Occipital lobe (tissue), 2 donors: Measurements from ENCODE around the gene LONP1. TPM values are rescaled to one million over a fixed set of nuclear protein-coding genes. Genes with fewer than 3 reads are reported as not detected.

Experiments used
- DNase-seq: peaks from one replicate; lab custom pipeline; 2025; lab: John Stamatoyannopoulos, UW
- total RNA-seq: library from RNA; depleted of rRNA; stranded (reverse); fragments of >200 nt; gene quantifications from one replicate; pipeline ENCODE4 v1.2.3, GENCODE V29; 2014

Gene LONP1
- total RNA-seq, 1 donor from 2014 or later: 39.6 TPM

- DNase-seq: peak; percentile 98
Measured at GRCh38 chr19:5680437-5681368, 39.2 kb downstream of the LONP1 start, which contains the start of the genes HSD11B1L and MICOS13. Gene HSD11B1L, plus strand, starts transcription at chr19:5681027. Its CDS starts 3,806 bp downstream, at chr19:5684833. Gene MICOS13, minus strand, starts transcription at chr19:5680516. Its CDS starts 30 bp downstream, at chr19:5680486.

DNA sequence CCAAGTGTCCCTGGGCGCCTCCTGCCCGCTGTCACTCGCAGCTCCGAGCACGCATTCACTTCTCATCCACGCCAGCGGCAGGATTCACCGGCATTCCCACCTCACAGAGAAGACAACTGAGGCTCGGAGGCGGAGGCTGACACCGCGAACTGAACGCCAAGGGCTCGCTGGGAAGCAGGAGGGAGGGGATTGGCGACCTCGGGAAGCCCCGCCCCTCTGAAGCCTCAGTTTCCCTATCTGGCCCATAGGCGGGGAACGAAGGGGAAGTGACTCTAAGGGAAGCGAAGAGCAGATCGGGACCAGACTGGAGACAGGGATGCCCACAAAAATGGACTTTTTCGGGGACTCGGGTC is 39.9 kb downstream of the LONP1 start:
- DNase-seq: peak; percentile 71

DNA sequence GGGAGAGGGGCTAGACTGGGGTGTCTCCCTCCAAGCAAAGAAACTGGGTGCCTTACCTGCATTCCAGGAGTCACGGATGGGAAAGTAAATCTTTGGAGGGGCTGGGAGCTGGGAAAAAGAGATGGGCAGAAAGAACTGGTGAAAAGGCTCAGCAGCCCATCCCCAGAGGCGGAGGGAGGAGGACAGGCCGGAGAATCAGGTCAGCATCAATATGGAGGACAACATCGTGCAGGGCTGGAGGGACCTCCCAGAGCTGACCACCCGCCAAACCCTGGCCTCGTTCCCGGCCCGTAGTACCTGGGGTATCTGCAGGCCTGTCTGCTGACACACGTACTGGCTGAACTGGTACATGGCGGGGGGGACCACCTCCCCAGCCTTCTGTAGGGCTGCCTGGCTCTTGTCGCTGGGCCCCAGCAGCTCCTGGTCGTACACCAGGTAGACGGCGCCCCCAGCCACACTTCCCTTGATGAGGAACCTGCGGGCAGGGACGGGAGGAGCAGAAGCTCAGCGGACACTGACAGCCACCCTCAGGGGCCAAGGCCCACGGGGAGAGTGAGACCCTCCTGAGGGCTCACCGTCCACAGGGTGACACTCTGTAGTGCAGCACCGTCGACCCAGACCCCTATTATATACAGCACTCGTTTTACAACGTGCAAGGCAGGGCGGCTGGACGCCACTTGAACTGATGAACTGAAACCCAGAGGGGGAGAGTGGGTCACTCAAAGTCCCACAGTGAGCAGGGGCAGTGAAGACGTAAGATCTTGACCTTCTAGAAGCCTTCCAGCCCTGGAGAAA is 40.5 kb downstream of the LONP1 start:
- DNase-seq: no peak

GRCh38 chr19:5678071-5678718 is 41.8 kb downstream of the LONP1 start:
- DNase-seq: no peak

DNA sequence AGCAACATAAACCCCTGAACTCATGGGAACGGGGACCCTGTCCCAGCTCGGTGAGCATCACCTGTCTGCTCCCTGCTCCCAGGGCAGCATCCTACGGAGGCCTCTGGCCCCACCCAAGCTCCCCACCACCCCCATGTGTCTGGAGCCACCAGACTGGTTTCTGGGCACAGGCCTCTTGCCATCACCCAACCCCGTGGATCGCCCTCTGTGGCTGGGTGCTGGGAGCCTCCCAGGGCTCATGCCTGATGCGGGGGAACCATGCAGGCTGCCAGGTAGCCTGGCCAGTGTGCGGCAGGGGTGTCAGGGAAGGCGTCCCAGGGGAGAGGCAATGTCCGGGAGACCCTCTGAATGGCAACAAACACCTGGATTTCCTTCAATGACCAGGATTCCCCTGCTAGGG is 42.4 kb downstream of the LONP1 start:
- no peak for DNase-seq

DNA sequence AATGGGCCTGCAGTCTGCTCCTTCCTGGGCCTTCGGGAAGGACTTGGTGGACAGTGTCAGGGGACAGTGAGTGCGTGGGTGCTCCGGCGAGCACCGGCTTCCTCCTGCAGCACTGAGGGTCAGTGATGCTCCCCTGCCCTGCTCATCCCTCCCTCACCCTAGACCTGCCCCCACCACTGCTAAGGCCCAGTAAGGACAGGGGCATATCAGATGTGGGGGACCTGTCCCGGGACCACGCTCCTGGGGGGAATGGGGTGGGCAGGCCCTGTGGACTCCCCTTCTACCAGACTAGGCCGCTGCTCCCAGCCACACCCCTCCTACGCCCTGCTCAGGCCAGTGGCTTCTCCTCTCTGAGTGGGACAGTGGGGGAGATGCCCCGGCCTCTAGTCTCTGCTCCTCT is 42.8 kb downstream of the LONP1 start:
- no peak for DNase-seq

DNA sequence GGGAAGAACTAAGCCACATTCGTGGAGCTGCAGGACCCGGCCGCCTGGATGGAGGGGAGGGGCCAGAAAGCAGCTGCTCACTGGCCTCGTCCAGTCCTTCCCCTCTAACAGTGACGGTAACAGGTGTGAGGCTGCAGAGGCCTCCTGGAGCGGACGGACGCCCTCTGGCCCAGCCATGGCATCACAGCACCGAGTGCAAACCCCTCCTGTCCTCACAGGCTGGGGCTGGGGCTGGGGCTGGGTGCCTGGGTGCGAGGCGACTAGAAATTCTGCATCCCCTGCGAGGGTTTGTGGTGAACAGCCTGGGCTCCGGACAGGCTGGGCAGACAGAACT is 43.2 kb downstream of the LONP1 start:
- no peak for DNase-seq

DNA sequence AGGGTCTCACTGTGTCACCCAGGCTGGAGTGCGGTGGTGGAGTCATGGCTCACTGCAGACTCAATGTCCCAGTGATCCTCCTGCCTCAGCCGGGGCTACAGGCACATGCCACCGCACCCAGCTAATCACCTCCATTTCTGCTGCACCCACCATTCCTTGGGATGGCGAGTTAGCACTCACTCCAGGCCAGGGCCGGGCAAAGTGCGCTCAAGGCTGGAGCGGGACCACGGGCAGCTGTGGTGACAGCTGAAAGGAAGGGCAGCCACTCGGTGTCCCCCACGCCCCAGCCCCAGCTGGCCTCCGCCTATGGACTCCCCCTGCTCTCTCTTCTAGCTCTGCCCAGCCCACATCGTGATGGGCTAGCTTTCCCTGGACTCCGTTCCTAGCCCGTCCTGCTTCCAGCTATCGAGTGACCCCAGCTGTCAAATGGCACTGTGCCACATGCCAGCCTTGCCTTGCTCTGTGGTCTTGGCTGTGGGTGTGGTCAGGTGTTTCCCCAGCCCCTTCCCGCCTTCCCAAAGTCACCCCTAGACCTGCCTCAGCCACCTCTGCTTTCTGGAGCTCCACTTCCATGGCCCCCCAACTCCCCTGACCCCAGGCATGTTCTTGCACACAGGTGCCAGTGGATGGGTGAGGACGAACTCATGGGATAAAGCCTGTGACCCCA is 43.7 kb downstream of the LONP1 start:
- no peak for DNase-seq

GRCh38 chr19:5674714-5675113 is 45.2 kb downstream of the LONP1 start:
- no peak for DNase-seq

- no peak for DNase-seq
Measured at GRCh38 chr19:5673752-5674151, 46.2 kb downstream of the LONP1 start.

DNA sequence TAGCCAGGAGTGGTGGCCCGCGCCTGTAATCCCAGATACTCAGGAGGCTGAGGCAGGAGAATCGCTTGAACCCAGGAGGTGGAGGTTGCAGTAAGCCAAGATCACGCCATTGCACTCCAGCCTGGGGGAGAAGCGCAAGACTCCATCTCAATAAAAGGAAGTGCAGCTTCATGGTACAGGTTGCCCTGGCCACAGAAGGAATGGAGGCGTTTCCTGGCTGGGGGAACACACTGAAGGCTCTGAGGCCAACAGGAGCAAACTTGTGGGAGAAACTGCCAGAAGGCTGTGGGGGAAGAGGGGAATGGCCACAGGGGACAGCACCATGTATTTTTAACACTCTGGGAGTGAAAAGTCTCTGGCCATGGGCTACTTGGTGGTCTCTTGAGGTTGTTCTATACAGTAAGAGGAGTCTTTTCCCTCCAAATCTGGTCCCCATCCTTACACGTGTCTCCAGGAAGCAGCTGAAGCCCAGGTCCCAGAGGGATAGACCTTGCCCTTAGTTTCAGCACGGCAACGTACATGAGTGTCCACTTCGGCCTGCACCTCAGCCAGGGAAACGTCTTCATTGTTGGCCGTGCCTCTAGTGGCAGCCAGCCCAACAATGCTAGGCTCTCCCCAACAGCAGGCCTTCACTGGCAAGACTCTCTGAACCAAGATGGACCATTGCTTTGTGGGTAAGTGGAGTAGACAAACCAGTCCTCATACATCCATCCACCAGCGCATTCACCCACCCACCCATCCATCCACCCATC is 47.1 kb downstream of the LONP1 start:
- DNase-seq: no peak

GRCh38 chr19:5671600-5671999 is 48.3 kb downstream of the LONP1 start:
- no peak for DNase-seq

GRCh38 chr19:5669212-5669611 is 50.7 kb downstream of the LONP1 start:
- no peak for DNase-seq

GRCh38 chr19:5667751-5668271 is 52.1 kb downstream of the LONP1 start:
- DNase-seq: no peak

GRCh38 chr19:5666921-5667610 is 52.9 kb downstream of the LONP1 start:
- DNase-seq: no peak

GRCh38 chr19:5665781-5666513 is 54.0 kb downstream of the LONP1 start:
- no peak for DNase-seq

DNA sequence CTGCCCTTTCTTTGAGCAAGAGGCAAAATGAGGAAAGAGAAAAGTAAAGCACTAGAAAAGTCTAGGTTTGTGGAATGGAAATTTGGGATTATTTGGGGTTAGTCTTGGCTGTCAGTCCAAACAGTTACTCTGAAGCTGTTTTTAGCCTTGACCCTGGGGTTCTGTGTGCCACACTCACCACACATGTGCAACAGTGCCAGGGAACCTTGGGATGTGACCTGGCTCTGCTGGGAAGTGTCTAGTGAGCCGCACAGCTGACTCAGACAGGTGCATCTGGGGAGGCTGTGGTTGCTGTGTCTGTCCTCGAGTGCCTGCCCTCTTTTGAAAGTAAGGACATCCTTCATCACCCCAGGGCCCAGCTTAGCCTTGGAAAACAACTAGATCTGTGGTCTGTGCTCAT is 55.4 kb downstream of the LONP1 start:
- DNase-seq: no peak

GRCh38 chr19:5663904-5664303 is 56.0 kb downstream of the LONP1 start:
- DNase-seq: no peak

DNA sequence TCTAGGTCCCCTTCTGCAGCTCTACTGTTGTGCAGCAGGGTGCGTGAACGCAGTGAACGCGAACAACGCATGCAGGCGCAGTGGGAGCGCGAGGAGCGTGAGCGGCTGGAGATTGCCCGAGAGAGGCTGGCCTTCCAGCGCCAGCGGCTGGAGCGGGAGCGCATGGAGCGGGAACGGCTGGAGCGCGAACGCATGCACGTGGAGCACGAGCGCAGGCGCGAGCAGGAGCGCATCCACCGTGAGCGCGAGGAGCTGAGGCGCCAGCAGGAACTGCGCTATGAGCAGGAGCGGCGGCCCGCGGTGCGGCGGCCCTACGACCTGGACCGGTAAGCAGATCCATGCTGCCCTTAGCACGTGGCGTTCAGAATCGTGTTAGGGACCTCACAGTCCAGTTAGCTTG is 58.5 kb downstream of the LONP1 start:
- no peak for DNase-seq
